ENCODE data around the gene RIMBP2.

The RIMBP2 gene

DNA sequence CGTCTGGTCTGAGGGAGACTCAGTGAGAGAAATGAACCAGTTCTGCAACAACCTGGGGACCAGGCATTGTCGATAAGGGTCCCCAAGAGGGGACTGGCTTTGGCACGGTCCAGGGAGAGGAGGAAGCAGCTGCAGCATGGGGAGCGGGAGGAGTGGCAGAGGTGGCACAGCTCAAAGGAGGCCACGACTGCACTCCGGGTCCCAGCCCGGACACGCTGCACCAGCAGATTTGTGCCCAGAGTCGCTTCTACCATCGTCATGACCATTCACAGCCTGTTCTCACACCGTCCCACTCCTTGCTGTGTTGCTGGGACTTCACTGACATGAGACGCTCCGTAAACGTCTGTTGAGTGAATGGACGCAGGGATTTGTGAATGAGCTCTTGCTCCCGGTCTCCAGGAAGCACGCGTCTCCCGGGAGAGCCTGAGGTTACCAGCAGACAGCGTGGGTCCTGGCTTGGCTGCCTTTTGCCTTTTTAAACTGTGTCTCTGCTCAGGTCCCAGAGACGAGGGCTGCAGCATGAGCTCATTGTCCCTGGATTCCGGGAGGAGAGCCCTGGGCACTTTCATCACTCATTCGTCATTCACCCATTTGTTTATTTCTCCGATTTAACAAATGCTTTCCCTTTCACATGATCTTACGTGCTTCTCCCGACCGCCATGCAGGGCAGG lies 241.4 kb downstream of the RIMBP2 start:
- H3K4me1 ChIP-seq (ENCODE audit: low read length) = no peaks in the 10 kb centered on the region
- H2AFZ ChIP-seq (ENCODE audit: low read depth, low read length) = no peak overlapping the region
- no peak overlapping the region for H3K27ac ChIP-seq (ENCODE audit: low read length)
- H3K4me2 ChIP-seq (ENCODE audit: low read length) = no peak overlapping the region
- no peaks in the 10 kb centered on the region for H3K9me3 ChIP-seq (ENCODE audit: insufficient read depth, low read length)
- H3K4me3 ChIP-seq (ENCODE audit: low read length) = no peak overlapping the region
- no peaks in the 10 kb centered on the region for H4K20me1 ChIP-seq (ENCODE audit: insufficient read depth, low read length)
- H3K36me3 ChIP-seq (replicated peaks; ENCODE audit: low read depth, low read length) = no peaks in the 10 kb centered on the region
- no peaks in the 10 kb centered on the region for H3K27me3 ChIP-seq (ENCODE audit: low read depth, low read length)
- no peak for TF ChIP-seq EZH2phosphoT487 (IDR thresholded peaks at IDR 0.05; ENCODE audit: low read depth)
- TF ChIP-seq, protein P1, sequence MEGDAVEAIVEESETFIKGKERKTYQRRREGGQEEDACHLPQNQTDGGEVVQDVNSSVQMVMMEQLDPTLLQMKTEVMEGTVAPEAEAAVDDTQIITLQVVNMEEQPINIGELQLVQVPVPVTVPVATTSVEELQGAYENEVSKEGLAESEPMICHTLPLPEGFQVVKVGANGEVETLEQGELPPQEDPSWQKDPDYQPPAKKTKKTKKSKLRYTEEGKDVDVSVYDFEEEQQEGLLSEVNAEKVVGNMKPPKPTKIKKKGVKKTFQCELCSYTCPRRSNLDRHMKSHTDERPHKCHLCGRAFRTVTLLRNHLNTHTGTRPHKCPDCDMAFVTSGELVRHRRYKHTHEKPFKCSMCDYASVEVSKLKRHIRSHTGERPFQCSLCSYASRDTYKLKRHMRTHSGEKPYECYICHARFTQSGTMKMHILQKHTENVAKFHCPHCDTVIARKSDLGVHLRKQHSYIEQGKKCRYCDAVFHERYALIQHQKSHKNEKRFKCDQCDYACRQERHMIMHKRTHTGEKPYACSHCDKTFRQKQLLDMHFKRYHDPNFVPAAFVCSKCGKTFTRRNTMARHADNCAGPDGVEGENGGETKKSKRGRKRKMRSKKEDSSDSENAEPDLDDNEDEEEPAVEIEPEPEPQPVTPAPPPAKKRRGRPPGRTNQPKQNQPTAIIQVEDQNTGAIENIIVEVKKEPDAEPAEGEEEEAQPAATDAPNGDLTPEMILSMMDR (IDR thresholded peaks at IDR 0.05; ENCODE audit: low read depth, low read length) = no peak
- H3K9ac ChIP-seq (ENCODE audit: low read length) = no peak overlapping the region
- no peaks in the 10 kb centered on the region for H3K79me2 ChIP-seq (ENCODE audit: low read length)

DNA sequence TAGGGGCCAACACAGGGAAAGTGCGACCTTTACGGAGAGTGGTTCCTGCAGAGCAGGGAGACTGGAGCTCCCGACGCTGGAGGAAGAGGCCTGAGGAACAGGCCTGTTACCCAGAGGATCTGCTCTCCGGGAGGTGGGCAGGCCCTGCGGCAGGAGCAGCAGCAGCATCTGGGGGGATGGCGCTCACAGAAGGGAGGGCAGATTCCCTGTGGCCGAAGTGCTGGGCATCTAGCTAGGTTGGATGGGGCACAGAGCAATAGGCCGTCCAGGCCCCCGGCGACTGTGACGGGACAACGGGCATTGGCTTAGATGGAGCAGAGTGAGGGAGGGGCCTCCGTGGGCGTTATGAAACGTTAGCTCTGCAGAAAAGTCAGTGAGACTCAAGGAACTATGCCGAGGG lies 242.8 kb downstream of the RIMBP2 start:
- no peak overlapping the region for H3K4me2 ChIP-seq (ENCODE audit: low read length)
- H2AFZ ChIP-seq (ENCODE audit: low read depth, low read length) = no peak overlapping the region
- no peak overlapping the region for H3K4me3 ChIP-seq (ENCODE audit: low read length)
- no peaks in the 10 kb centered on the region for H3K4me1 ChIP-seq (ENCODE audit: low read length)
- no peaks in the 10 kb centered on the region for H3K36me3 ChIP-seq (replicated peaks; ENCODE audit: low read depth, low read length)
- no peak for TF ChIP-seq EZH2phosphoT487 (IDR thresholded peaks at IDR 0.05; ENCODE audit: low read depth)
- 0 out of 2 replicates have a peak, but pooled peaks cover 2% of the 10 kb centered on the region for H3K9me3 ChIP-seq (ENCODE audit: insufficient read depth, low read length)
- H4K20me1 ChIP-seq (ENCODE audit: insufficient read depth, low read length) = no peaks in the 10 kb centered on the region
- H3K79me2 ChIP-seq (ENCODE audit: low read length) = no peaks in the 10 kb centered on the region
- no peak overlapping the region for H3K27ac ChIP-seq (ENCODE audit: low read length)
- H3K27me3 ChIP-seq (ENCODE audit: low read depth, low read length) = no peaks in the 10 kb centered on the region
- H3K9ac ChIP-seq (ENCODE audit: low read length) = no peak overlapping the region

DNA sequence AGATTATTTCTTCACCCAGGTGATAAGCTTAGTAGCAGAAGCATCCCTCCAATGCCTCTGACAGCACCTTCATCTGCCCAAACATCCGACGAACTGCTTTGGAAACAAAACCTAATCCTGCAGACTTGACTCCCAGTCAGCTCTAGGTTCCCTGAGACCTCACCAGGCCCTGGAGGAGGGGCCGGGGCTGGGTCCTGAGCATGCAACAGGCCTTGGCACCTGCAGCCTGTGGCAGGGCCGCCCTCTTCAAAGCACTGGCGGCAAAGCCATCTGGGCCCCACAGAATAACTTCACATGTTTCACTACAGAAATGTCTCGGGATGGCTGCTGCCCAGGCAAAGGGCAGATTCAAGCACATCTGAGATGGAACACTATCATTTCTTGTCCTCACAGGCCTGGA lies 245.1 kb downstream of the RIMBP2 start:
- Histone ChIP-seq H3K27ac (ENCODE audit: low read length) (no peak overlapping the region), H3K9me3 (ENCODE audit: insufficient read depth, low read length) (0 out of 2 replicates have a peak, but pooled peaks cover 4% of the 10 kb centered on the region), H4K20me1 (ENCODE audit: insufficient read depth, low read length) (no peaks in the 10 kb centered on the region), H3K4me1 (ENCODE audit: low read length) (no peaks in the 10 kb centered on the region), H3K9ac (ENCODE audit: low read length) (no peak overlapping the region), H2AFZ (ENCODE audit: low read depth, low read length) (no peak overlapping the region), H3K4me2 (ENCODE audit: low read length) (no peak overlapping the region), H3K36me3 (replicated peaks; ENCODE audit: low read depth, low read length) (no peaks in the 10 kb centered on the region), H3K79me2 (ENCODE audit: low read length) (no peaks in the 10 kb centered on the region), H3K4me3 (ENCODE audit: low read length) (no peak overlapping the region), H3K27me3 (ENCODE audit: low read depth, low read length) (no peaks in the 10 kb centered on the region)
- no peak for TF ChIP-seq EZH2phosphoT487 (IDR thresholded peaks at IDR 0.05; ENCODE audit: low read depth)
- TF ChIP-seq, protein P1 (IDR thresholded peaks at IDR 0.05; ENCODE audit: low read depth, low read length) = no peak

GRCh38 chr12:130469552-130469951 lies 246.5 kb downstream of the RIMBP2 start:
- H3K36me3 ChIP-seq (replicated peaks; ENCODE audit: low read depth, low read length) = no peaks in the 10 kb centered on the region
- H2AFZ ChIP-seq (ENCODE audit: low read depth, low read length) = no peak overlapping the region
- H4K20me1 ChIP-seq (ENCODE audit: insufficient read depth, low read length) = no peaks in the 10 kb centered on the region
- H3K79me2 ChIP-seq (ENCODE audit: low read length) = no peaks in the 10 kb centered on the region
- no peak overlapping the region for H3K9ac ChIP-seq (ENCODE audit: low read length)
- H3K27ac ChIP-seq (ENCODE audit: low read length) = no peak overlapping the region
- H3K4me1 ChIP-seq (ENCODE audit: low read length) = no peaks in the 10 kb centered on the region
- no peak overlapping the region for H3K4me3 ChIP-seq (ENCODE audit: low read length)
- no peaks in the 10 kb centered on the region for H3K27me3 ChIP-seq (ENCODE audit: low read depth, low read length)
- H3K4me2 ChIP-seq (ENCODE audit: low read length) = no peak overlapping the region
- TF ChIP-seq, protein P1 (IDR thresholded peaks at IDR 0.05; ENCODE audit: low read depth, low read length) = no peak
- no peak for TF ChIP-seq EZH2phosphoT487 (IDR thresholded peaks at IDR 0.05; ENCODE audit: low read depth)
- H3K9me3 ChIP-seq (ENCODE audit: insufficient read depth, low read length) = 0 out of 2 replicates have a peak, but pooled peaks cover 4% of the 10 kb centered on the region

All from OCI-LY3 (cell line).